Measurements from ENCODE around the gene SPATS2.

GRCh38 chr12:49440035-49440434 is 72.8 kb downstream of the SPATS2 start:
- TF ChIP-seq ZNF274 (IDR thresholded peaks at IDR 0.05; ENCODE audit: low read depth, low read length) = no peak
- TF ChIP-seq JUND (IDR thresholded peaks at IDR 0.05) = no peak
- no peak for TF ChIP-seq CTCF (IDR thresholded peaks at IDR 0.05 in 2 of 3, conservative IDR thresholded peaks at IDR 0.05 in 1 of 3; ENCODE audit: borderline replicate concordance in 1 of 3, insufficient read depth in 1 of 3, low read depth in 2 of 3, low read length in 2 of 3)
